GM19193 (cell line): ENCODE data around the gene ADCY3.

ENCODE experiments used
- POLR2A ChIP-seq: IDR thresholded peaks from 4 replicates; pipeline ENCODE4 v1.6.1; 2011; ENCODE audit not compliant: insufficient read depth, insufficient read length; ENCODE audit errors: extremely low read depth

Gene ADCY3

GRCh38 chr2:24828238-24828996 lies 91.6 kb downstream of the ADCY3 start:
- no peak for TF ChIP-seq POLR2A

GRCh38 chr2:24827321-24828237 lies 92.5 kb downstream of the ADCY3 start:
- TF ChIP-seq POLR2A, result peak; percentile 32

- no peak for TF ChIP-seq POLR2A
Observed at GRCh38 chr2:24826773-24827145, 93.3 kb downstream of the ADCY3 start.

- TF ChIP-seq POLR2A, result peak; percentile 24
Observed at GRCh38 chr2:24825883-24826772, 93.9 kb downstream of the ADCY3 start.

GRCh38 chr2:24824966-24825882 lies 94.8 kb downstream of the ADCY3 start:
- TF ChIP-seq POLR2A, result no peak

- TF ChIP-seq POLR2A, result no peak
Observed at GRCh38 chr2:24824071-24824588, 95.9 kb downstream of the ADCY3 start.

GRCh38 chr2:24822049-24822706 lies 97.9 kb downstream of the ADCY3 start:
- no peak for TF ChIP-seq POLR2A

GRCh38 chr2:24821433-24821891 lies 98.6 kb downstream of the ADCY3 start:
- TF ChIP-seq POLR2A, result no peak

GRCh38 chr2:24820598-24821432 lies 99.2 kb downstream of the ADCY3 start:
- no peak for TF ChIP-seq POLR2A

GRCh38 chr2:24820175-24820513 lies 99.9 kb downstream of the ADCY3 start:
- no peak for TF ChIP-seq POLR2A

GRCh38 chr2:24819442-24820174 lies 100.4 kb downstream of the ADCY3 start:
- peak; percentile 27 for TF ChIP-seq POLR2A

- no peak for TF ChIP-seq POLR2A
Observed at GRCh38 chr2:24818721-24819167, 101.3 kb downstream of the ADCY3 start.

- TF ChIP-seq POLR2A, result no peak
Observed at GRCh38 chr2:24816884-24817283, 103.2 kb downstream of the ADCY3 start.
